ENCODE measurements around the gene PPARA.
"Not testable (repeated sequence)": the region's sequence is repeated elsewhere in the genome, so short reads cannot be mapped to it uniquely, and the experiment has no call there.

The PPARA gene

DNA sequence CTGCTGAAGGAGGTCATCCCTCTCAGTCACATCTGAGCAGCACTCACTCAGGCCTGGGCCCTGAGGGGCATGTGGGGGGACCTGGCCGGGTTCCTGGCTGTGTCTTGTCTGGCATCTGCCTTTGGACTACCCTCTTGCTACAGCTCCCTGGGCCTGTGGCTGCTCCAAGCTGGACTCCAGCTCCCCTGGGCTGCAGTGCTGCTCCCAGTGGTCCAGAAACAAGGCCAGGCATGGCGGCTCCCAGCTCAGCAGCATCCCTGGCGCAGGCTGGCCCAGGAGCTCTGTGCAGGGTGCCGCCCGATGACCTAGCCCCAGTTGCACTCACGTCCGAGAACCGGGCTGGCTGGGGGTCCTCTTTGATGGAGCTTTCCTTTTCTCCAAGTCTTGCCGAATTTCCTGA is 94.4 kb downstream of the PPARA start:
- DNase-seq (ENCODE audit: low read depth), result no peak

DNA sequence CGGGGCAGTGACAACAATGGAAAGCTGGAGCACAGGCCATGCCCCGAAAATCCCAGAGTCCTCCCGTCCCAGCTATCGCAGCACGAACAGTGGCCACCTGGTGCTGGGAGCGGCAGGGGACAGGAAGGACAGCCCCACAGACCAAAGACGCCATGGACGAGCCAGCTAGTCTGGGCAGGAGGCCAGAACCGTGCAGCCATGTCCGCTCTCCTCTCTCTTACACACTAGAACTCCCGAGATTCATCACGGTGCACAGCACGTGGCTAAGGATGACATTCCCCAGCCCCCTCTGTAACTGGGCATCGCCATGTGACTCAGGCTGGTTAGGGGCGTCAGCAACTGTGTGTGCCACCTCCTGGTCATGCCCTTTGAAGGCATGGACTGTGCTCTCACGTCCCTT is 95.2 kb downstream of the PPARA start:
- DNase-seq (ENCODE audit: low read depth), result no peak

DNA sequence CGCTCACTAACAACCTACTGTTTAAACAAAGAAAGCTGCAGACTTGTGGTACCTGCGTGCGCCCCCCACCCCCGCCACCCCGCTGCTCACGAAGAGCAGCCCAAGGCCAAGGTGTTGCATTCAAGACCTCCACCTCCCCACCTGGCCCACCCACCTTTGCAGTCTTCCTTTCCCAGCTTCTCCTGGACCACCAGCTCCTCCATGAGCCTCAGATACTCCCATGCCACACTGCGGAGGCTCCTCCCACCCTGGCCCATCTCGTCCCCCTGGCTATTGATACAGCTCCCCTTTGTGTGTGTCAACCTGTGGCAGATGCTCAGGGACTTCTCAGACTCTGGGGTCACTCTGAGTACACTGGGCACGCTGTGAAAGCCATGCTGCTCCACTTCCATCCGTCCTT is 95.9 kb downstream of the PPARA start:
- no peak for DNase-seq (ENCODE audit: low read depth)

DNA sequence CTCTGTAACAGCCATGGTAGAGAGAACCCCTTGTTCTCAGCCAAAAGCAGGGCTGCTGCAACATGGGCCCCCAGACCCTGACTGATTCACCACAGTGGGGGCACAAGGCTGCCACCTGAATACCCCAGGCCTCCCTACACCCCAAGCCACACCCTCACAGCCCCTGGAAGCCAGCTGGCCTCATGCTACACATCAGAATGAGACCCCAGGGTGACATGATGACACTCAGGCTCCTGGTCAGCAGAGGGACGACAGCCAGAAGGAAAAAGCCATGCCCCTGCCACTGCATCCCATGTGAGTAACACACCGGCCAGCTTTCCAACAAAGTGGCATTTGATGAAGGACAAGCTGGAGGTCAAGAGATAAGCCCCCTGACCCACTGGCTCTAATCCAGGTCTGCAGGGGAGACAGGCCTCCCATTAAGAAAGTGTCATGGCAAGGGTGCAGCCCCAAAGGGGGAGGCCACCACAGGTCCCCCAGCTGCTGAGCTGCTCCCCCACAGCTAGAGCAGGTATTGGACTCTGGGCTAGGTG is 97.2 kb downstream of the PPARA start:
- no peak for DNase-seq (ENCODE audit: low read depth)

DNA sequence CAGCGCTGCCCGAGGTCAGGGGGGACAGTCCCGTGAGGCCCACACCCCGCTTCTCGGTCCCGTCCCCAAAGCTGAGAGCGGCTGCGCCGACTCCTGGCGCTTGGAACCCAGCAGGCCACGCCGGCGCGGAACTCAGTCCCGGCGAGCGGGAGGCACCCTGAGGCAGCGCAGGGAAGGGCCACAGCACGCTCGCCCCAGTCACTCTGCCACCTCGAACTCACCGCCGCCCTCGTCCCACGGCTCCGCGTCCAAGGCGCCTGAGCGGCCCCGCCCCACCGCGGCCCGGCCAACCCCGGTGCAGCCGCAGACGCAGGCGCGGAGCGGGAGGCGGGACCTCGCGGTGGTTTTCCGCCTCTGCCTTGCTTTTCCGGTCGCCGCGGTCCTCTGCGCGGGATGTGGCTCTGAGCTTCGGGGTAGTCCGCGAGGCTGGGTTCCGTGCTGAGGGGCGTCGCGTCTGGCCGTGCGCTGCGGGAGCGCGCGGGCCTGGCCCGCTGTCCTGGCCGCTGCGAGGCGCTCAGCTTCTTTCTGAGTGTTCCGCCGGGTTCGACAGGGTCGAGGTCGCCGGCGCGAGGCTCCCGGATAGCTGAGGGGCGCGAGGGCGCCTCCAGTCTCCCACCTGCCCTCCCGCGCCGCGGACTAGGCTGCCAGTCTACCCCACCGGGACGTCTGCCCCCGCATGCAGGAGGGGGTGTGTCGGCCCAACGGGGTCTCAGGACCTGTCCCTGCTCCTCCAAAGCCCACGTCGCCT is 99.9 kb downstream of the PPARA start, which contains the start of gene CDPF1:
TSS of gene CDPF1 (minus strand) at position 259 of the 748 bp plus-strand sequence. CDS start 2,009 bp downstream, outside the sequence.
- DNase-seq (ENCODE audit: low read depth), result peak; percentile 91

DNA sequence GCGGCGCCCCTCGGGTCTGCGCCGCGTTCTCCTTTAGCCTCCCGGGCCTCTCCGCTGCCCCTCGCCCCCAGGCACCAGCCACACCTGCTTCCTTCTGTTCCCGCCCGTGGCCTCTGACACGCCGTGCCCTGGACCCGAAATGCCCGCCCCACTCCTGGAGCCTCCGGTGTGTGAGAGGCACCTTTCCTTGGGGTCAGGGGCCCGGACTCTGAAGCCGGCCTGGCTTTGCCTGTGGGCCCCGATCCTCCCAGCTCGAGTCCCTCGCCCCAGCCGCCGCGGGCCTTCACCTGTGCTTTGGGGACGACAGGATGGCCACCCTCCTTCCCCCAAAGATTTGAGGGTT is 100.4 kb downstream of the PPARA start:
- DNase-seq (ENCODE audit: low read depth), result no peak

DNA sequence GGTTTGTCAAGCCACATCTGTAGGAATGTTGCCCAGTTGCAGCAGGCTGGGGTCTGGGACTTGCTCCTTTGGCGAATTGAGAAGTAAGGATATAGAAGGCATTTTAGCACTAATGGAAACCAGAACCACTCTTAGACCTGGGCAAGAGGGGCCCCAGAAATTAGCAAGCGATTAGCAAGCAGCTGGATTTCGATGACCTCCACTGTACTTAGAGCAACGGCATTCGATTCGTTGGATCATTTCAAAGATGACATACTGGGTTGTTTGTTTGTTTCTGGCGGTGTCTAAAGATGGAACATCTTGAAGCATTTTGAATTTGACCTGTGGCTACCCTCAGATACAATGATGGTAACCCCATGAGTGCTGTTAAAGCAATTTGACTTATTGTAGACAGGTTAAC is 100.9 kb downstream of the PPARA start:
- DNase-seq (ENCODE audit: low read depth), result no peak

DNA sequence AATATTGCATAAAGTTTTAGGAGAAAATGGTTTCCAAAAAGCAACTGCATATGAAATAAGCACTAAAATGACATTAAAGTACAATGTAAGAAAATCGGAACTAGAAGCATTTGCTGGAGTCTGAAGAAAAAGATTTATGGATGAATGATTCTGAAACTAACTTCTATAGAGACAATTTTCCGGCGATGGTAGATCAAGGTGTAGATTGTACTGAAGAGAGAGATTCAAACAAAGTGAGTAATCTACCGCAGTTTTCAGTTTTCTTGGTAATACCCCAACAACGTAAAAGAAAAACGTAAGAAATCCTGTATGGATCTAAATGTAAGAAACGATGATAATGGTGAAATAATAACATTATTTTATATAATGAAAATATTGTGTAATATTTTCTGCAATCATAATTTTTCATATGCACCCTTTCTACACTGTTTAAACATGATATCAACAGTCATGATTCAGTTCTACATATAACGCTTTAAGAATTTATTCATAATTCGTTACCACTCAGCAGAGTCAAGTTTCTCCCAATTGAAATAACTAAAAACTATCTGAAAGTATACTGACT is 101.6 kb downstream of the PPARA start:
- DNase-seq (ENCODE audit: low read depth), result no peak

DNA sequence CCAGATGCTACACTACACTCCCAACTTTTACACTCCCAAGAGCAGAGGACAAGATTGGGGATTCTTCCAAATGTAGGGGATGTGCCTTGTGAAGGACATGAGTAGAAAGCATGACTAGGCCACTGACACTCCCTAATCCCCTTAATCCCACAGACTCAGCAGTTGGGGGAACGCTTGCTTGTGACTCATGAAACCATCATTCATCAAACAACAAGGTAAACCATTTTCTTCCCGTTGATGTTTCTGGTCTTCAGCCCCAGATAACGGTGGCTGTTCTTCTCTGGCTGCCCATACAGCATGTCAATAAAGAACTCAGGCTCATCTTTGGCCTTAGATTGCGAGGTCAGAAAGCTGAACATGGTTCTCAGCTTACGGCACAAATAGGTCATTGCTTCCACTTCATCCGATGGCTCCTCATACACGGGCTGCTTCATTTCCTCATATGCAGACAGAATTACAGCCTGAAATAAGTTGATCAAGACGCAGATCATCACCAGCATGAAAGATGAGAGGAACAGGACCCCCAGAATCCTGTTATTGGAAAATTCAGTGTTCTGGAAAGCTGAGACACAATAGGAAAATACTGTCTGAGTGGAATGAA is 106.1 kb downstream of the PPARA start:
- DNase-seq (ENCODE audit: low read depth), result no peak

DNA sequence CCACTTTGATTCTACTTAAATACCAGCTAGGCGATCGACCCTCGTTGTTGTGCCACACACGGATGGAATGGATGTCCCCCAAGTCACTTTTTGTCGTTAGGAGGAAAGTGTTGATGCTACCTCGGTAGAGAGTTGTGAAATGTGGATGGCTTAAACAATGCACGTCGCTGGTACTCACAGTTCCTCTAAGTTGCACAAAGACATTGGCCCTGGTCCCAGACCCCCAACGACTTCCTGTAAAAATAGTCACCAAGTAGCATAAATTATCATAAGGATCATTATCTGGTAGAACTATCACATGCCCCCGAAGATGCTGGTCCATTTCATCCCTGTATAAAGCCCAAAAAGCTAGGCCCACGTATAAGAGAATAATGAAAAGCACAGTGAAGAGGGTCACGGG is 109.0 kb downstream of the PPARA start:
- DNase-seq (ENCODE audit: low read depth), result no peak

DNA sequence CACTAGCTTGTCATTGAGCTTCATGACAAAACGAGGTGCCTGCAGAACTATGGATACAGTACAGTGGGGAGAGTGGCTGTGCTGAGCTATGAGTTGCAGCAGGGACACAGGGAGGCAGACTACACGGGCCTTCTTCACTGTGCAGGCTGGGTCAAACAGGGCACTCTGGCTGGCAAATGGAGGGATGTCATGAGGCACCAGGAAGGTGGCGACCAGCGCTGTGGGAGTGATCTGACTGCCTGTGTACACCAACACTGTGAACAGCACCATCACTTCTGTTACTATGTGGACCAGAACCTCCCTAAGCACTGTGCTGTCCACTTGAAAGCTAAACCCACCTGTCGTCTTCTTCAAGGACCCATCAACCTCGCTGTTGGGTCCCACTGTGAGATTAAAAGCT is 109.7 kb downstream of the PPARA start:
- no peak for DNase-seq (ENCODE audit: low read depth)

DNA sequence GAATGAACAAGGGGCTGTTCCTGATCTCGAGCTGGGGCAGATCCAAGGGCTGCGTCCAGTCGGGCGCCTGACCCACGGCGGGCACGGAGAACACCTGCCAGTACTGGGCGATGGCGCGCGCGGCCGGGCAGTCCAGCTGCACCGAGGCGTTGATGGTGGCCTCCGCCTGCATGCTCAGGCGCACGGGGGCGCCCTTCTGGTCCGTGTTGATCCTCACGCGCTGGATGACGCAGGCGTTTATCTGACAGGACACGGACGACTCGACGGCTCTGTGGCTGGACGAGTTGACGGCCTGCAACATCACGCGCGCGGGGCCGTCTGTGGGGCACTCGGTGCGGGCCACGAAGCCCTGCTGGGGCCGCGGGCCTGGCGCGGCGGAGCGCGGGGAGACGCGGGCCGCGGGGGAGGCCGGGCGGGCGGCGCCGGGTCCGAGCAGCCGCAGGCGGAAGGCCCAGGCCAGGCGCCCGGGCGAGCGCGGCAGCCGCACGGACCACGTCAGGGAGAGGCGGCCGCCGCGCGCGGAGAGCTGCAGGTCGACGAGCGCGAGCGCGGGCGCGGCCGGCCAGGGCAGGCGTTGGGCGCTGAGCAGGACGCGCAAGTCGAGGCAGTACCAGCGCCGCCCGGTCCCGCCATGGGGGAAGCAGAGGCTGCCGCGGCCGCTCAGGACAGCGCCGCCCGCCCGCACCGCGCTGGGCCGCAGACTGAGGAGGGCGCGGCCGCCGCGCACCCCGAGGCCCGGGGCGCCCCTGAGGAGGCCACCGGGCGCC is 112.3 kb downstream of the PPARA start:
- DNase-seq (ENCODE audit: low read depth), result no peak

DNA sequence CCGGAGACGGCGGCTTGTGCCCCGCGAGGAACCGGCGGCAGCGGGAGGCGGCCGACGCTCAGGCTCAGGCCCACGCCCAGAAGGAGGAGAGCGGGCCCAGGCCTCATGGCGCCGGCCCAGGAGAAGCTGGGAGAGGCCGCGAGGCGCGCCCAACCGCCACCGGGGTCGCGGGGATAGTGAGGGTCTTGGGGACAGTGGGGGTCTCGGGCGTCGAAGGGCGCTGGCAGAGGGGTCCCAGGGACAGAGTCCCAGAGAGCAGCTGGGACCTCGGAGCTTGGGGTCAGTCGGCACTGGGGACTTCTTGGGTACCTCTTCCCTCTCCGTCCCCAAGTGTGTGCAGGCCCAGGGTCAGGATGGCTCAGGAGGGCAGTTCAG is 112.9 kb downstream of the PPARA start, which contains the start of gene PKDREJ:
TSS of gene PKDREJ (minus strand) at position 128 of the 375 bp plus-strand sequence. CDS start at position 107, 21 bp downstream.
- DNase-seq (ENCODE audit: low read depth), result no peak

DNA sequence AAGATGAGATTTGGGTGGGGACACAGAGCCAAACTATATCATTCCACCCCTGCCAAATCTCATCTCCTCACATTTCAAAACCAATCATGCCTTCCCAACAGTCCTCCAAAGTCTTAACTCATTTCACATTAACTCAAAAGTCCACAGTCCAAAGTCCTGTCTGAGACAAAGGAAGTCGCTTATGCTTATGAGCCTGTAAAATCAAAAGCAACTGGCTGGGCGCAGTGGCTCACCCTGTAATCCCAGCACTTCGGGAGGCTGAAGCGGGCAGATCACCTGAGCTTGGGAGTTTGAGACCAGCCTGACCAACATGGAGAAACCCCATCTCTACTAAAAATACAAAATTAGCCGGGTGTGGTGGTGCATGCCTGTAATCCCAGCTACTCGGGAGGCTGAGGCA is 114.2 kb downstream of the PPARA start:
- DNase-seq (ENCODE audit: low read depth), result not testable (repeated sequence)

DNA sequence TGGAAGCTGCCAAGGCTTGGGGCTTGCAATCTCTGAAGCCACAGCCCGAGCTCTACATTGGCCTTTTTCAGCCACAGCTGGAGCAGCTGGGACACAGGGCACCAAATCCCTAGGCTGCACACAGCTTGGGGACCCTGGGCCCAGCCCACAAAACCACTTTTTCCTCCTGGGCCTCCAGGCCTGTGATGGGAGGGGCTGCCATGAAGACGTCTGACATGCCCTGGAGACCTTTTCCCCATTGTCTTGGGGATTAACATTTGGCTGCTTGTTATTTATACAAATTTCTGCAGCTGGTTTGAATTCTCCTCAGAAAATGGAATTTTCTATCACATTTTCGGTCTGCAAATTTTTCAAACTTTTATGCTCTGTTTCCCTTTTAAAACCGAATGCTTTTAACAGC is 115.3 kb downstream of the PPARA start:
- not testable (repeated sequence) for DNase-seq (ENCODE audit: low read depth)

DNA sequence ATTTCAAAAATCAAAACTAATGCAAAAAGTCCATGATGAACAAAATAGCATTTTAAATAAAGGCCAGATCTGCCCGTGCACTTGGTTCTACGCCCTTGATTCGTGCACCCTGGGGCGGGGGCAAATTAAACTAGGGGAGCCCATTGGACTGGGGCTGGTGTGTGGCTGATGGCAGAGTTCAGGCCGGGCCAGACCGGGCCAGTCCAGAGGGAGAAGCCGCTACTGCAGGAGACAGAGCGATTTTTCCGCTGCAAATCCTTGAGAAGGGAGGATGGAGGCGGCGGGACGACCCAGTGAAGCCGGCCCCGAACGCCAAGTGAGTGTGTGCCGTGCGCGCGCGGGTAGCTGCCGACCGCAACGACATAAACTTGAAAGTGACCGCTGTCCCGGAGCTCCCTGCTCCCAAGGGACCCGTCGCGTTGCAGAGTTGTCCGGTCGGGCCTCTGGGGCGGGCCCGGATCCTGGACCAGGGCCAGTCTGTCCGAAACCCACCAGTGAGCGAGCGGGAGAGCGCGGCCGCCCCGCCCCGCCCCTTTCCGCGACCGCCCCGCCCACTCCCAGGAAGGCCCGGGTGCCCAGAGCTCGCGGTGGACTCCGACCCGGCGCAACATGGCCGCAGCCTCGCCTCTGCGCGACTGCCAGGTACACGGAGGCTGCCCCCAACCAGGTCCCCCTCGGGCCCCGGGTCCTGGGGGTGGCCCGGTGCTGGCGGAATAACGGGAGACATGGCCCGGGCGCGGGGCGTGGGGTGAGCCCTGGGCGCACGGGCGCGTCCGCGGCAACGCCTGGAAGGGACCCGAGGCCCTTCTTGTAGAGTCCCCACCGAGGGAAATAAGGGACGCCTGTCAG is 117.3 kb downstream of the PPARA start, which contains the start of gene TTC38:
TSS of gene TTC38 (plus strand) at position 578 of the 849 bp plus-strand sequence. CDS start at position 610, 32 bp downstream.
- DNase-seq (ENCODE audit: low read depth), result peak; percentile 89

DNA sequence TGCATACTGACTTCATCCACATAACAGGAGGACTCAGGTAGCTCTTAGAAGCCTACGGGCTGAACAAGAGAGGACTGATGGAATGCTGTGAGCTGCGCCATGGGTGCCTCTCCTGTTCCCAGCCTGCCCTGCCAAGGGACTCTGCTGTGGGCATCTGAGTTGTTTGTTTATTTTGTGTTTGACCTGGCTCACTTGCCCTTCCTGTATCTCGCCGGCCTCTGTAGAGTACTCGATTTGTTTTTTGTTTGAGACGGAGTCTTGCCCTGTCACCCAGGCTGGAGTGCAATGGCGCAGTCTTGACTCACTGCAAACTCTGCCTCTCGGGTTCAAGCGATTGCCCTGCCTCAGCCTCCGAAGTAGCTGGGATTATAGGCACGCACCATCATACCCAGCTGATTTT is 119.2 kb downstream of the PPARA start:
- DNase-seq (ENCODE audit: low read depth), result no peak

DNA sequence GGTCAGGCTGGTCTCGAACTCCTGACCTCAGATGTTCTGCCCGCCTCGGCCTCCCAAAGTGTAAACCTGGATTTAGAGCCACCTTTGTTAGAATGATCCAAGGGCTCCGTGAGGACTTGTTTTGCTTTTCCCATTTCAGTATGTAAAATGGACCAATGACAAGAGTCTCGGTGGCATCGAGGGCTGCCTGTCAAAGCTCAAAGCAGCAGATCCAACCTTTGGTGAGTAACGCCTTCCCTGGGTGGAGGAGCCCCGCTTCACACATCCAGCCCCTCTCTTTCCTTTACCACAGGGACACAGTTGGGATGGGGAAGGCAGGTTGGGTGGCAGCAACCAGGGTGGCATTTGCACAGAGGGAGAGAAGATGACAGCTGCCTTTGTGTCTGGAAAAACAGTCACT is 121.9 kb downstream of the PPARA start:
- no peak for DNase-seq (ENCODE audit: low read depth)

DNA sequence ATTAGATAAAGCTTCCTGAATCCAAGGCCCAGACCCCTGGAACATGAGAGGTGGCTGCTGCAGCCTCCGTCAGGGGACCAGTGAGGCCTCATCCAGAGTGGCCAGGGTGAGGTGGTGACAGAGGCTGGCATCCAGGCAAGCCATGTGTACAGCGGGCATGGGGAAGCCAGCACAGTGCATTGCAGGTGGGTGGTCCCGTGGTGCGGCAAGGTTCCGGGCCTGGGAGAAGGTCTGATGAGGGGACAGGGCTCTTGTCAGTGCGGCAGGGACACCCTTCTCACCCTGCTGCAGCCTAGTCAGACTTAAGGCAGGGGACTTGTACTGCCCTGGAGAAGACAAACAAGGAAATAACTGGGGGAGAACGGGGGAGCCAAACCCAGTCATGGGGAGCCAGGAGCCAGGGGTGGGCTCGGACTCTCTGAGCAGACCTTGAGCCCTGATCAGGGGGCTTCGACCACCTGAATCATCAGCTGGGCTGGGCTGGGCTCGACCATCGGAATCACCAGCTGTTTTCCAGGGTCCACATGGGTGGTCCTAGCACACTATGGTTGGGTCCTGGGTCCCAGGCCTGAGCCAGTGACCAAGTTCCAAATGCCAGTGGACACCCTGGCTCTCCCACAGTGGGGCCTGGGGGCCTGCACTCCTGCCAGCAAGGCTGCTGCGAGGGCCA is 122.6 kb downstream of the PPARA start:
- no peak for DNase-seq (ENCODE audit: low read depth)

DNA sequence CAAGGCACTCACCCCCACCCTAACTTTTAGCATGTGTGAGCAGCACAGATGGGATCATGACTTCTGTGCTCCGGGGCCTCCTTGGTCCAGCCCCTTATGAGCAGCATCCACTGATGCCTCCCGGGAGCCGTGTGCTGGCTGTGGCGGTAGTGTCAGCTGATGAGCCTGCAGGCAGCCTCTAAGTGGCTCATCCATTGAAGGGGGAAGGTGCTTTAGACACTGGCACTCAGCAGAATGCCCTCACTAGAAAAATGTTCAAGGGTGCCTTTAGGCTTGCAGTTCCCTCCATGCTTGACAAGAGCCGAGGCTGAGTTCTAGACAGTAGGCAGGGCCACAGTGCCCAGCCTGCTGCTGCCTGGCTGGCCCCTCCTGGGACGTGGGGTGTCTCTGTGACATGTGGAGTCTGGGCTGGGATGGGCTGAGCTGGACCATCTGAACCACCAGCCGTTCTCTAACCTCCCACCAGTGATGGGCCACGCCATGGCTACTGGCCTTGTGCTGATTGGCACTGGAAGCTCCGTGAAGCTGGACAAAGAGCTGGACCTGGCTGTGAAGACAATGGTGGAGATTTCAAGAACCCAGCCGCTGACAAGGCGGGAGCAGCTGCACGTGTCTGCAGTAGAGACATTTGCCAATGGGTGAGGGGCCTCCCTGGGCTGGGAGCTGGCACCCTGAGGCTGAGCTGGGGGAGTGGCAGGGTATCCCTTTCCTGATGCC is 123.3 kb downstream of the PPARA start:
- no peak for DNase-seq (ENCODE audit: low read depth)

Data from EH (cell line).